K562 (cell line): ENCODE data around the gene CPSF4L. TPM values are rescaled to one million over a fixed set of nuclear protein-coding genes. Genes with fewer than 3 reads are reported as not detected.

Experiments used
- CBX5 ChIP-seq: IDR thresholded peaks from 2 replicates; pipeline ENCODE4 v1.6.1; 2014; ENCODE audit warnings: low read depth, borderline replicate concordance
- FOXJ3 ChIP-seq: sonication (generic); formaldehyde crosslinking; IDR thresholded peaks from 2 replicates; pipeline ENCODE4 v1.4.0; 2020; ENCODE audit warnings: mild to moderate bottlenecking, missing genetic modification reagents
- LARP7 ChIP-seq: fragments of 450-650 bp; IDR thresholded peaks from 2 replicates; pipeline ENCODE4 v1.6.1; 2016
- ZNF408 ChIP-seq: fragments of 250-450 bp; sonication (Bioruptor Pico); IDR thresholded peaks from 2 replicates; pipeline ENCODE4 v1.4.0; 2020; ENCODE audit warnings: low read depth, mild to moderate bottlenecking, moderate library complexity
- polyA plus RNA-seq, 8 experiments: library from polyadenylated mRNA; depleted of rRNA in 4 of 8; stranded (reverse) in 5 of 8; unstranded in 3 of 8; fragments of >200 nt; fragmentation: Nextera tagmentation in 2 of 8; fragmentation: Illumina TruSeq in 1 of 8; extraction: Ambion mirVana in 2 of 8; extraction: Trizol in 1 of 8; gene quantifications; 2 replicates each; pipeline versions ENCODE4 v1.2.1 to v1.2.3, GENCODE V29; 2011 to 2014; ENCODE audit warnings: inconsistent platforms in 1 of 8, missing spikeins in 1 of 8
- total RNA-seq, 7 experiments: library from RNA; depleted of rRNA in 6 of 7; stranded (reverse); fragments of >200 nt in 6 of 7; fragmentation: Illumina TruSeq in 2 of 7; extraction: Trizol in 2 of 7; gene quantifications; 2 replicates each; pipeline versions ENCODE4 v1.2.1 to v1.2.3, GENCODE V29; 2011 to 2021; ENCODE audit warnings: low replicate concordance in 1 of 7
- TF ChIP-seq, protein P1 (sequence below): fragments of 450-650 bp; formaldehyde crosslinking; IDR thresholded peaks from 2 replicates; pipeline ENCODE4 v1.4.0; 2022; ENCODE audit warnings: missing genetic modification characterization

The CPSF4L gene
- total and polyA plus RNA-seq, 9 of the 15 experiments (the other 6 are each of a cell fraction or from before 2014, with no cell fraction given): not detected

DNA sequence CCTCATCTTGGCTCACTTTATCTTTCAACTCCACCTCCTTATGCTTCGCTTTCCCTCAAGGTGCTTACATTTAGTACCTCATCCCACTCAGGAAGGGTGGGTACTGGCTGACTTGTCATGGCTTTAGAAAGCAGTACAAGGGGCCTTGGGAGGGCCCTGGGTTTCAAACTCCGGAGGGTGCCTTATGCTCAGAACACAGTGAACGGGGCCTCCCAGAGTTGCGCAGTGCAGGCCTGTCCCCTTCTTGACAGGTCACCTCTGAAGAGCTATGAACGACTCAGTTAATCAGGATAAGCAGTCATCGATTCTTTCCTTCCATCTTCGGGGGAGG, 62.8 kb downstream of the CPSF4L start (continued):
- TF ChIP-seq FOXJ3 (CRISPR knock-in tag): no peak
- no peak for TF ChIP-seq CBX5
- TF ChIP-seq, protein P1, sequence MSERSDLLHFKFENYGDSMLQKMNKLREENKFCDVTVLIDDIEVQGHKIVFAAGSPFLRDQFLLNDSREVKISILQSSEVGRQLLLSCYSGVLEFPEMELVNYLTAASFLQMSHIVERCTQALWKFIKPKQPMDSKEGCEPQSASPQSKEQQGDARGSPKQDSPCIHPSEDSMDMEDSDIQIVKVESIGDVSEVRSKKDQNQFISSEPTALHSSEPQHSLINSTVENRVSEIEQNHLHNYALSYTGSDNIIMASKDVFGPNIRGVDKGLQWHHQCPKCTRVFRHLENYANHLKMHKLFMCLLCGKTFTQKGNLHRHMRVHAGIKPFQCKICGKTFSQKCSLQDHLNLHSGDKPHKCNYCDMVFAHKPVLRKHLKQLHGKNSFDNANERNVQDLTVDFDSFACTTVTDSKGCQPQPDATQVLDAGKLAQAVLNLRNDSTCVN (CRISPR knock-in tag): no peak
- TF ChIP-seq ZNF408 (CRISPR knock-in tag): no peak
- TF ChIP-seq LARP7: no peak

Other genes starting within 250 kb of the CPSF4L start
- gene SLC39A11, start 169.2 kb downstream of the CPSF4L start, total RNA-seq (2014; rRNA removed): 11.8 and 15.1 TPM in 2 replicates
- 12.7 and 12.9 TPM in 2 replicates for gene SLC39A11, start 169.2 kb downstream of the CPSF4L start, total RNA-seq (2014; rRNA removed; fragmentation: Illumina TruSeq; extraction: Trizol)
- 20.2 TPM in 2 replicates for gene SLC39A11, start 169.2 kb downstream of the CPSF4L start, total RNA-seq (2015; rRNA removed; fragmentation: Illumina TruSeq; extraction: Trizol)
- gene SLC39A11, start 169.2 kb downstream of the CPSF4L start, total RNA-seq (2021): 25.6 and 26.4 TPM in 2 replicates
- gene SLC39A11, start 169.2 kb downstream of the CPSF4L start, polyA plus RNA-seq (2011; rRNA removed): 8.8 and 10.5 TPM in 2 replicates
- 11.0 and 13.4 TPM in 2 replicates for gene SLC39A11, start 169.2 kb downstream of the CPSF4L start, polyA plus RNA-seq (2014; fragmentation: Illumina TruSeq; extraction: Trizol)
- 10 to 100 TPM; 11.5 to 13.7 TPM for gene SLC39A11, start 169.2 kb downstream of the CPSF4L start, polyA plus RNA-seq (2014; fragmentation: Nextera tagmentation; extraction: Ambion mirVana)
- gene SLC39A11, start 169.2 kb downstream of the CPSF4L start, polyA plus RNA-seq (2014; rRNA removed): 12.8 and 15.2 TPM in 2 replicates
- gene SSTR2, start 96.9 kb downstream of the CPSF4L start, total RNA-seq (2014; rRNA removed): not detected in 2 replicates
- gene SSTR2, start 96.9 kb downstream of the CPSF4L start, total RNA-seq (2014; rRNA removed; fragmentation: Illumina TruSeq; extraction: Trizol): not detected in 2 replicates
- not detected in 2 replicates for gene SSTR2, start 96.9 kb downstream of the CPSF4L start, total RNA-seq (2015; rRNA removed; fragmentation: Illumina TruSeq; extraction: Trizol)
- gene SSTR2, start 96.9 kb downstream of the CPSF4L start, total RNA-seq (2021): not detected in 2 replicates
- gene SSTR2, start 96.9 kb downstream of the CPSF4L start, polyA plus RNA-seq (2011; rRNA removed): not detected in 2 replicates
- gene SSTR2, start 96.9 kb downstream of the CPSF4L start, polyA plus RNA-seq (2014; fragmentation: Illumina TruSeq; extraction: Trizol): not detected in 2 replicates
- gene SSTR2, start 96.9 kb downstream of the CPSF4L start, polyA plus RNA-seq (2014; fragmentation: Nextera tagmentation; extraction: Ambion mirVana): under 1 TPM in 1 of 2 experiments, not detected in 1; 0.03 TPM
- not detected in 2 replicates for gene SSTR2, start 96.9 kb downstream of the CPSF4L start, polyA plus RNA-seq (2014; rRNA removed)
- 10.8 and 16.6 TPM in 2 replicates for gene COG1, start 68.8 kb downstream of the CPSF4L start, total RNA-seq (2014; rRNA removed)
- 12.3 and 14.0 TPM in 2 replicates for gene COG1, start 68.8 kb downstream of the CPSF4L start, total RNA-seq (2014; rRNA removed; fragmentation: Illumina TruSeq; extraction: Trizol)
- 13.8 and 18.5 TPM in 2 replicates for gene COG1, start 68.8 kb downstream of the CPSF4L start, total RNA-seq (2015; rRNA removed; fragmentation: Illumina TruSeq; extraction: Trizol)
- 23.9 and 26.8 TPM in 2 replicates for gene COG1, start 68.8 kb downstream of the CPSF4L start, total RNA-seq (2021)
- gene COG1, start 68.8 kb downstream of the CPSF4L start, polyA plus RNA-seq (2011; rRNA removed): 16.2 and 22.8 TPM in 2 replicates
- gene COG1, start 68.8 kb downstream of the CPSF4L start, polyA plus RNA-seq (2014; fragmentation: Illumina TruSeq; extraction: Trizol): 19.6 and 28.3 TPM in 2 replicates
- 1 to 10 TPM; 9.5 to 9.9 TPM for gene COG1, start 68.8 kb downstream of the CPSF4L start, polyA plus RNA-seq (2014; fragmentation: Nextera tagmentation; extraction: Ambion mirVana)
- gene COG1, start 68.8 kb downstream of the CPSF4L start, polyA plus RNA-seq (2014; rRNA removed): 12.9 and 13.9 TPM in 2 replicates
- 16.1 and 19.9 TPM in 2 replicates for gene CDC42EP4, start 50.1 kb upstream of the CPSF4L start, total RNA-seq (2014; rRNA removed)
- gene CDC42EP4, start 50.1 kb upstream of the CPSF4L start, total RNA-seq (2014; rRNA removed; fragmentation: Illumina TruSeq; extraction: Trizol): 7.4 and 8.0 TPM in 2 replicates
- gene CDC42EP4, start 50.1 kb upstream of the CPSF4L start, total RNA-seq (2015; rRNA removed; fragmentation: Illumina TruSeq; extraction: Trizol): 15.9 TPM in 2 replicates
- gene CDC42EP4, start 50.1 kb upstream of the CPSF4L start, total RNA-seq (2021): 20.4 and 20.8 TPM in 2 replicates
- gene CDC42EP4, start 50.1 kb upstream of the CPSF4L start, polyA plus RNA-seq (2011; rRNA removed): 8.8 and 12.3 TPM in 2 replicates
- gene CDC42EP4, start 50.1 kb upstream of the CPSF4L start, polyA plus RNA-seq (2014; fragmentation: Illumina TruSeq; extraction: Trizol): 10.2 and 15.3 TPM in 2 replicates
- gene CDC42EP4, start 50.1 kb upstream of the CPSF4L start, polyA plus RNA-seq (2014; fragmentation: Nextera tagmentation; extraction: Ambion mirVana): 1 to 10 TPM in 1 of 2 experiments, under 1 TPM in 1; 0.65 to 1.1 TPM
- gene CDC42EP4, start 50.1 kb upstream of the CPSF4L start, polyA plus RNA-seq (2014; rRNA removed): 13.3 and 13.4 TPM in 2 replicates